H1 (cell line): ENCODE measurements around the gene OR6N1. TPM values are rescaled to one million over a fixed set of nuclear protein-coding genes. Genes with fewer than 3 reads are reported as not detected.

Experiments
- CTCF ChIA-PET: fragments of 300-600 bp; sonication (Branson Sonifier 250); formaldehyde crosslinking; loops from one replicate; lab custom pipeline; 2021; ENCODE audit not compliant: partially characterized antibody; lab: Charles Lee
- POLR2A ChIA-PET: fragments of 300-600 bp; sonication (Branson Sonifier 250); formaldehyde crosslinking; loops from one replicate; lab custom pipeline; 2021; ENCODE audit warnings: inconsistent platforms; ENCODE audit not compliant: partially characterized antibody; lab: Charles Lee
- DNase-seq, 2 experiments: peaks; one replicate each; pipeline versions ENCODE4 v3.0.0 to v3.0.0-alpha.2; 2010 to 2022; ENCODE audit warnings: low spot score in 2 of 2, low read depth in 1 of 2, mixed read lengths in 1 of 2
- FAIRE-seq: peaks from 2 replicates; lab custom pipeline; 2011; peaks lifted over from hg19 to GRCh38; lab: Jason Lieb, UNC
- H2AFZ ChIP-seq: 2 replicates; pipeline ENCODE4 v1.8.1; 2012; ENCODE audit warnings: low read length, inconsistent platforms
- H2AK5ac ChIP-seq: 2 replicates; pipeline ENCODE4 v1.6.1; 2013; ENCODE audit warnings: low read depth, low read length
- H2BK120ac ChIP-seq: replicated peaks from 2 replicates; pipeline ENCODE3; 2013; ENCODE audit warnings: low read depth, low read length, inconsistent platforms
- H2BK12ac ChIP-seq: 2 replicates; pipeline ENCODE4 v1.6.1; 2013; ENCODE audit warnings: low read depth, low read length
- H2BK15ac ChIP-seq: 2 replicates; pipeline ENCODE4 v1.6.1; 2013; ENCODE audit warnings: low read length
- H2BK20ac ChIP-seq: 2 replicates; pipeline ENCODE4 v1.6.1; 2013; ENCODE audit warnings: low read length
- H2BK5ac ChIP-seq: 2 replicates; pipeline ENCODE4 v1.6.1; 2013; ENCODE audit warnings: low read depth, low read length
- H3K14ac ChIP-seq: 2 replicates; pipeline ENCODE4 v1.6.1; 2013; ENCODE audit warnings: inconsistent platforms; ENCODE audit not compliant: insufficient read length
- H3K18ac ChIP-seq: 2 replicates; pipeline ENCODE4 v1.6.1; 2013; ENCODE audit warnings: low read length; ENCODE audit errors: extremely low read depth
- H3K23ac ChIP-seq: 2 replicates; pipeline ENCODE4 v1.6.1; 2013; ENCODE audit warnings: inconsistent platforms; ENCODE audit not compliant: insufficient read length
- H3K23me2 ChIP-seq: 2 replicates; pipeline ENCODE4 v1.6.1; 2013; ENCODE audit warnings: low read depth, low read length
- H3K27ac ChIP-seq: 2 replicates; pipeline ENCODE4 v1.6.1; 2011; ENCODE audit warnings: low read depth, low read length, inconsistent platforms
- H3K27me3 ChIP-seq, 4 experiments: replicated peaks in 1 of 4; 1 replicate in 1 of 4; 2 replicates in 3 of 4; pipeline versions ENCODE4 v1.6.1 to v1.8.1; 2011 to 2013; ENCODE audit warnings: low read length in 3 of 4, mild to moderate bottlenecking in 3 of 4, inconsistent platforms in 2 of 4, mixed read lengths in 2 of 4, moderate library complexity in 1 of 4; ENCODE audit not compliant: control insufficient read depth in 3 of 4, insufficient read depth in 3 of 4; ENCODE audit errors: extremely low read depth in 1 of 4
- H3K36me3 ChIP-seq, 4 experiments: 2 replicates each; pipeline versions ENCODE4 v1.6.1 to v1.8.1; 2011 to 2013; ENCODE audit warnings: mild to moderate bottlenecking in 4 of 4, low read length in 3 of 4, moderate library complexity in 2 of 4, control low read depth in 1 of 4, inconsistent platforms in 1 of 4; ENCODE audit not compliant: insufficient read depth in 4 of 4, control insufficient read depth in 2 of 4
- H3K4ac ChIP-seq: replicated peaks from 2 replicates; pipeline ENCODE3; 2013; ENCODE audit warnings: low read length, low read depth, mixed read lengths, inconsistent platforms; ENCODE audit not compliant: insufficient read length
- H3K4me1 ChIP-seq, 4 experiments: replicated peaks in 1 of 4; 1 replicate in 1 of 4; 2 replicates in 3 of 4; pipeline versions ENCODE4 v1.6.1 to v1.8.1; 2011 to 2013; ENCODE audit warnings: low read length in 3 of 4, inconsistent platforms in 2 of 4, mixed read lengths in 1 of 4; ENCODE audit not compliant: insufficient read depth in 4 of 4, control insufficient read depth in 3 of 4
- H3K4me2 ChIP-seq, 2 experiments: 2 replicates each; pipeline versions ENCODE4 v1.6.1 to v1.8.1; 2011 to 2013; ENCODE audit warnings: low read depth in 2 of 2, low read length in 2 of 2, control low read depth in 1 of 2, inconsistent platforms in 1 of 2, mild to moderate bottlenecking in 1 of 2; ENCODE audit not compliant: insufficient read depth in 1 of 2
- H3K4me3 ChIP-seq, 4 experiments: fragments of 200-600, 300-600 bp in 1 of 4; sonication (generic), shearing (Covaris generic), sonication (Bioruptor Twin) in 1 of 4; 2 replicates each; pipeline versions ENCODE4 v1.5.1 to v1.8.1; 2011 to 2016; ENCODE audit warnings: low read length in 4 of 4, low read depth in 3 of 4, control low read depth in 2 of 4, inconsistent platforms in 2 of 4, mild to moderate bottlenecking in 2 of 4, mixed read lengths in 1 of 4, moderate library complexity in 1 of 4; ENCODE audit not compliant: insufficient read depth in 2 of 4; ENCODE audit errors: extremely low read depth in 1 of 4
- H3K56ac ChIP-seq: replicated peaks from 2 replicates; pipeline ENCODE3; 2013; ENCODE audit warnings: low read depth, mild to moderate bottlenecking, mixed read lengths, low read length, inconsistent platforms; ENCODE audit not compliant: insufficient read length
- H3K79me1 ChIP-seq: 2 replicates; pipeline ENCODE4 v1.6.1; 2013; ENCODE audit warnings: low read depth, low read length, control low read depth
- H3K79me2 ChIP-seq, 2 experiments: 2 replicates each; pipeline versions ENCODE4 v1.6.1 to v1.8.1; 2012 to 2013; ENCODE audit warnings: low read length in 2 of 2, mild to moderate bottlenecking in 2 of 2, inconsistent platforms in 1 of 2; ENCODE audit not compliant: insufficient read depth in 2 of 2, control insufficient read depth in 1 of 2
- H3K9ac ChIP-seq, 4 experiments: replicated peaks in 1 of 4; 1 replicate in 1 of 4; 2 replicates in 3 of 4; pipeline versions ENCODE4 v1.6.1 to v1.8.1; 2011 to 2013; ENCODE audit warnings: low read depth in 3 of 4, low read length in 3 of 4, control low read depth in 2 of 4, mild to moderate bottlenecking in 2 of 4, moderate library complexity in 2 of 4, inconsistent platforms in 1 of 4; ENCODE audit errors: extremely low read depth in 1 of 4
- H3K9me3 ChIP-seq, 2 experiments: 2 replicates each; pipeline versions ENCODE4 v1.6.1 to v1.8.1; 2012 to 2013; ENCODE audit warnings: mild to moderate bottlenecking in 2 of 2, moderate library complexity in 2 of 2, control low read depth in 1 of 2, inconsistent platforms in 1 of 2, low read depth in 1 of 2, low read length in 1 of 2, mixed read lengths in 1 of 2; ENCODE audit not compliant: insufficient read depth in 2 of 2
- H4K20me1 ChIP-seq, 2 experiments: replicated peaks in 1 of 2; 2 replicates each; pipeline versions ENCODE3 to v1.8.1; 2011 to 2013; ENCODE audit warnings: inconsistent platforms in 2 of 2, low read length in 2 of 2, mild to moderate bottlenecking in 1 of 2; ENCODE audit not compliant: insufficient read depth in 2 of 2, control insufficient read depth in 1 of 2
- H4K5ac ChIP-seq: 2 replicates; pipeline ENCODE4 v1.6.1; 2013; ENCODE audit warnings: low read length, low read depth, mixed read lengths, inconsistent platforms; ENCODE audit not compliant: insufficient read length
- H4K8ac ChIP-seq: 2 replicates; pipeline ENCODE4 v1.8.0; 2013; ENCODE audit warnings: mild to moderate bottlenecking, moderate library complexity, low read length, inconsistent platforms; ENCODE audit not compliant: insufficient read depth; ENCODE audit errors: extremely low read depth
- H4K91ac ChIP-seq: replicated peaks from 2 replicates; pipeline ENCODE3; 2013; ENCODE audit warnings: low read length, mixed read lengths, inconsistent platforms; ENCODE audit not compliant: insufficient read length
- ATF3 ChIP-seq: IDR thresholded peaks from 2 replicates; pipeline ENCODE4 v1.6.1; 2011; ENCODE audit warnings: low read depth, mild to moderate bottlenecking, low read length; ENCODE audit not compliant: insufficient read depth
- BCL11A ChIP-seq, 2 experiments: IDR thresholded peaks; one replicate each; pipeline ENCODE4 v1.6.1; 2011; ENCODE audit warnings: low read depth in 2 of 2, low read length in 2 of 2, mild to moderate bottlenecking in 2 of 2
- BRCA1 ChIP-seq: IDR thresholded peaks from 2 replicates; pipeline ENCODE4 v1.6.1; 2012; ENCODE audit warnings: low read depth, low read length, improper control_type of control experiment
- CTBP2 ChIP-seq: IDR thresholded peaks from 2 replicates; pipeline ENCODE4 v1.7.0; 2011; ENCODE audit warnings: borderline replicate concordance, mild to moderate bottlenecking, moderate library complexity, mixed read lengths, low read length; ENCODE audit not compliant: insufficient read depth, insufficient read length
- KDM4A ChIP-seq: IDR thresholded peaks from one replicate; pipeline ENCODE4 v1.7.1; 2012; ENCODE audit warnings: low read depth, mild to moderate bottlenecking, moderate library complexity, low read length, inconsistent platforms; ENCODE audit not compliant: severe bottlenecking
- MAFK ChIP-seq: IDR thresholded peaks from 2 replicates; pipeline ENCODE4 v1.6.1; 2012; ENCODE audit warnings: low read depth, mild to moderate bottlenecking, improper control_type of control experiment, low read length
- NRF1 ChIP-seq: IDR thresholded peaks from 2 replicates; pipeline ENCODE4 v1.6.1; 2011; ENCODE audit warnings: mild to moderate bottlenecking, low read depth, low read length, improper control_type of control experiment
- PHF8 ChIP-seq: fragments of 200-600 bp; sonication (generic); conservative IDR thresholded peaks from 2 replicates; pipeline ENCODE4 v1.7.1; 2012; ENCODE audit warnings: low read depth, mild to moderate bottlenecking, inconsistent platforms, low read length, moderate library complexity
- POLR2AphosphoS5 ChIP-seq: IDR thresholded peaks from 2 replicates; pipeline ENCODE4 v1.6.1; 2011; ENCODE audit warnings: low read depth, low read length
- POU5F1 ChIP-seq: IDR thresholded peaks from 2 replicates; pipeline ENCODE4 v1.6.1; 2011; ENCODE audit warnings: low read depth, mild to moderate bottlenecking, low read length, moderate library complexity
- SAP30 ChIP-seq: fragments of 300-600 bp; sonication (generic); IDR thresholded peaks from 2 replicates; pipeline ENCODE4 v1.7.1; 2012; ENCODE audit warnings: low read length, moderate library complexity, mild to moderate bottlenecking, inconsistent platforms; ENCODE audit not compliant: insufficient read depth, insufficient replicate concordance
- SIX5 ChIP-seq: IDR thresholded peaks from 2 replicates; pipeline ENCODE4 v1.6.1; 2011; ENCODE audit warnings: mild to moderate bottlenecking, low read depth, low read length
- SP1 ChIP-seq: IDR thresholded peaks from 2 replicates; pipeline ENCODE4 v1.6.1; 2011; ENCODE audit warnings: low read depth, low read length
- TBP ChIP-seq: IDR thresholded peaks from 2 replicates; pipeline ENCODE4 v1.6.1; 2011; ENCODE audit warnings: low read depth, low read length, improper control_type of control experiment
- WGBS, 2 experiments: shearing (Covaris generic) in 1 of 2; methylation state at CpG; one replicate each; pipeline versions ENCODE4 v1.1.6 to v1.1.7; 2013 to 2015; ENCODE audit warnings: low lambda C conversion rate in 2 of 2, mixed read lengths in 2 of 2, inconsistent platforms in 1 of 2, low coverage in 1 of 2, missing lambda C conversion rate in 1 of 2; ENCODE audit not compliant: insufficient replicate concordance in 2 of 2, insufficient coverage in 1 of 2, insufficient read length in 1 of 2; ENCODE audit errors: extremely low coverage in 1 of 2, missing lambda C conversion rate in 1 of 2; 5-methylcytosine and 5-hydroxymethylcytosine counted together
- polyA plus RNA-seq, 7 experiments: library from polyadenylated mRNA; depleted of rRNA in 3 of 7; stranded (reverse) in 5 of 7; unstranded in 2 of 7; fragments of >200 nt in 5 of 7; fragments of 200-250 nt in 2 of 7; gene quantifications; 1 replicate in 5 of 7; 2 replicates in 1 of 7; 4 replicates in 1 of 7; pipeline versions ENCODE4 v1.2.1 to v1.2.3, GENCODE V29; 2011 to 2013; ENCODE audit warnings: missing spikeins in 2 of 7, mixed read lengths in 2 of 7
- total RNA-seq: library from RNA; stranded (reverse); fragmentation: NEBNext Ultra II Directional; extraction: Animal tissue kit (Norgen Biotek cat#: 25700); gene quantifications from 2 replicates; pipeline ENCODE4 v1.2.1, GENCODE V29; 2021

The OR6N1 gene
- total and polyA plus RNA-seq, 2 of the 8 experiments (the other 6 are each of a cell fraction or from before 2014, with no cell fraction given) = not detected

- no peaks in the 10 kb centered on the region for H3K23me2 ChIP-seq
- CTCF ChIA-PET = no interaction called here
- no peaks in the 10 kb centered on the region for H3K27me3 ChIP-seq
- POLR2A ChIA-PET = no interaction called here
- H4K91ac ChIP-seq = no peak overlapping the region
- H3K27ac ChIP-seq = no peak overlapping the region
- H3K9me3 ChIP-seq = no peaks in the 10 kb centered on the region
- H4K8ac ChIP-seq = no peak overlapping the region
- no peak overlapping the region for H3K9ac ChIP-seq
- no peak overlapping the region for H3K4me3 ChIP-seq
- H4K5ac ChIP-seq = no peak overlapping the region
- DNase-seq (no peak), FAIRE-seq (no peak)
- H3K79me1 ChIP-seq = no peaks in the 10 kb centered on the region
- H3K14ac ChIP-seq = no peak overlapping the region
- no peak overlapping the region for H3K4me2 ChIP-seq
- no peaks in the 10 kb centered on the region for H4K20me1 ChIP-seq
- no peak overlapping the region for H3K18ac ChIP-seq
- H2BK5ac ChIP-seq = no peak overlapping the region
- TF ChIP-seq BRCA1 = no peak
- TF ChIP-seq SIX5 = no peak
- no peak for TF ChIP-seq KDM4A
- TF ChIP-seq PHF8 = no peak
- TF ChIP-seq POU5F1 = no peak
- no peak for TF ChIP-seq POLR2AphosphoS5
- no peak for TF ChIP-seq SP1
- no peak for TF ChIP-seq MAFK
- TF ChIP-seq CTBP2 = no peak
- TF ChIP-seq BCL11A (IDR thresholded peaks at IDR 0.05; ENCODE audit: low read depth in 2 of 2, low read length in 2 of 2) = no peak
- TF ChIP-seq NRF1 = no peak
- no peak for TF ChIP-seq SAP30
- TF ChIP-seq ATF3 = no peak
- no peak for TF ChIP-seq TBP
- 91% methylated on average over 5 of the region's 5 CpGs; no CpG with 5 or more reads in 1 of the 2 experiments for WGBS, 2 experiments
- H2BK20ac ChIP-seq = no peak overlapping the region
- no peak overlapping the region for H2BK120ac ChIP-seq
- no peak overlapping the region for H2BK12ac ChIP-seq
- no peak overlapping the region for H2AK5ac ChIP-seq
- H3K79me2 ChIP-seq = no peaks in the 10 kb centered on the region
- no peaks in the 10 kb centered on the region for H3K36me3 ChIP-seq
- H3K4ac ChIP-seq = no peak overlapping the region
- H3K4me1 ChIP-seq = no peaks in the 10 kb centered on the region
- no peak overlapping the region for H3K56ac ChIP-seq
- H2BK15ac ChIP-seq = no peak overlapping the region
- H3K23ac ChIP-seq = no peak overlapping the region
- H2AFZ ChIP-seq = no peak overlapping the region
Measured at GRCh38 chr1:158809862-158810261, 37.9 kb upstream of the OR6N1 start.
